HG03342 (cell line): Measurements from ENCODE around the gene GPX7.
"Not testable (repeated sequence)": the region's sequence is repeated elsewhere in the genome, so short reads cannot be mapped to it uniquely, and the experiment has no call there.

ENCODE experiments used
- ATAC-seq: cut with Tn5 transposase; IDR thresholded peaks from one replicate; pipeline ENCODE4 v1.9.1; 2021; ENCODE audit warnings: mild to moderate bottlenecking, moderate library complexity; ENCODE audit not compliant: unreplicated experiment

Gene GPX7

GRCh38 chr1:52601991-52602855 is at the start of gene GPX7:
GPX7 (plus strand) TSS chr1:52602371; CDS start chr1:52602410, 39 bp downstream.
- ATAC-seq: no peak

- ATAC-seq: peak; percentile 47
Observed at GRCh38 chr1:52552505-52553361, 49.4 kb upstream of the GPX7 start, which contains the start of gene TUT4. TUT4 (minus strand) TSS chr1:52553092; CDS start chr1:52526280, 26,812 bp downstream.

DNA sequence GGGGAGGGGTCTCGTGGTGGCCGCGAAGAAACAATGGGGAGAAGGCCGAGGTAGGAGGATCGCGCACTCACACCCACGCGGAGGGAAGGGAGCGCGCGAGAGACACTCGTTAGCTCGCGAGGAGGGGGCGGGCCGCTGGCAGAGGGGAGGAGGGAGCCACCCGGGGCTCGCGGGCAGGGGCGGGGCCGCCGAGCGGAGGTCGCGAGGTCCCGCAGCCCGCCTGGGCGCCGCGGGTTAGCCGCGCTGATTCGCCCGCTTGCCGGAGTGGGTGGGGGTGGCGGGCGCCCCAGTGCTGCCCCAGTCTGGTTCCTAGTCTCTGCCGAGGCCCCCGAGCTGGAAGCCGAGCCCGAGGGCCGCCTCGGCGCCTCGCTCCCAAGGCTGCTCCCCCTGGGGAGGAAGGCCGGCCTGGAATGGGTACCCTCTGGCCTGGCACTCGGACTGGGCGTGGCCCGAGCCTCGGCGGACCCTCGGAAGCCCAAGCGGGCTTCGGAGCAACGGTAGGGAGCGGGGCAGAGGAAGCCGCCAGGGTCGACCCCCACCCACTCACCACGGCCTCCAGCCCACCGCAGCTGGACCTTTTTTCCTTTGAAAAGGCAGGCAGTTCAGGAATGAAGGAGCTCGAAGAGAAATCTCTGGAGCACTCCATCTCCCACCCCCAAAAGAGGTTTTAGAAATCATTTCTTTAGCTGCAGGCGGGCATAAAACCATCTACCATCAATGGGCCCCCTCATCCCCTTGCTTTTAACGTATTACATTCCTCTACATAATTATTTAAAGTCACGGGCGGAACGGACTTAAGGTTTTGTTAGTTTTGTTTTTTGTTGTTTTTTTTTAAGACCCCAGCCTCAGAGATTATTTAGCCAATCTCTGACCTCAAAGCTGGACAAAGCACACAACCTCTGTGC is 48.6 kb upstream of the GPX7 start:
- peak; percentile 58 for ATAC-seq

DNA sequence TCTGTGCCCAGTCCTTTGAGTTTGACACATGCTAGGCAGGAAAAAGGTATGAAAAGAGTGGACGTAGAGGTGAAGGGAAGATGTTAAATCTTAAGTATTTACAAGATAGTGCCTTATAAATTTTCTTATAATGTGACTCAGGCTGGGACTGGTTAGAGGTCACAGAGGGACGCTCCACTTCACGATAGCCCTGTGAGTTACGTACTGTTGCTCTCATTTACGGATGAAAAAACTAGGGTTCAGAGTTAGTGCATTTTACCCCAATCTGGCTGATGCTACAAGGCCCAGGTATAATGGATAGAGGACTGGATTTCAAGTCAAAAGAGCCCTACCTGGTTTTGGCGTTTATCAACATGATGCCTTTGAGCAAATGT is 47.9 kb upstream of the GPX7 start:
- ATAC-seq: no peak

DNA sequence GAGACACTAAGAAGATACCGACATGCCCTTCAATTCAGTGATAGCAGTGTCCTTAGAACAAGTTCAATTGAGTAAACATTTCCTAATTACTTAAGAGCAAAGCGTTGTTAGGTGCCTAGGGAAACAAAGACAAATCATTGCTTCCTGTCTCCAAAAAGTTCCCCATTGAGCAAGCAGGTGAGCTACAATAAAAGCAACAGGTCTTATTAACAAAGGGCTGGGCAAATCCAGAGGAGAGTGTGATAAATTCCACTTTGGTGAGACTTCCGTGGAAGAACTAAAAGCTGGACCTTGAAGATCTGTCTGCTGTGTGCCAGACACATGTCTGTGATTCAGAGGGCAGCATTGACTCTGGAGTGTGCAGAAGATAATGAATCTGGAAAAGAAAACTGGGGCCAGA is 47.4 kb upstream of the GPX7 start:
- no peak for ATAC-seq

DNA sequence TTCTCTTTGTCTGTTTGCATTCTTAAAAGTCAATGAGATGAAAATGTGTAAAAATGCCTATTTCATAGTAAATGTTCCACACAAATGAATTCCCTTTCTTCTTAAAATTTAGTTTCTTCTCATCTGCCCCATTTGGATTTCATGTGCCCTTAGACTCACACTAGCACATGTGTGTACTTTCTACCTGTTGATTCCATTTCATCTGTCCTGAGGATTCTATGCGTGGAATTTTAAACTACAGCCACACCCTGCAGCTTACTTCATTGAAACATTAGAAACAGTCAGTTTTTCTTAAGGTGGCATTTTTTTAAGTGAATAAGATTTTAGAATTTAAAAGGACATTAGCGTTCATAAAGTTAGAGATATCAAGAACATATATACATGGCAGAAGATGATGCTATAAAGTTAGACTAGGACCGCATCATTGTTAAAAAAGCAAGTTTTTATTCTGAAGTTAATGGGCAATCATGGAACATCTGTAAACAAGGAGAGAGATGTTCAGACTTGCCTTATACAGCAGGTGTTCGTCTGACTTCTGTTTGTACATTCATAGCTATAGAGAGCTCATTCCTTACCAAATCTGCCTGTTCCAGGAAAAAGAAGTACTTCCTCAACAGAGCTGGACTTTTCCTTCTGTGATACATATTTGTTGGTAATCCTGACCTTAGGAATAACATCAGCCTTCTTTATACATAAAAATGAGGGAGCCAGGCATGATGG is 45.4 kb upstream of the GPX7 start:
- no peak for ATAC-seq

- ATAC-seq: no peak
Observed at GRCh38 chr1:52558941-52559340, 43.2 kb upstream of the GPX7 start.

GRCh38 chr1:52559875-52560274 is 42.3 kb upstream of the GPX7 start:
- ATAC-seq: no peak

DNA sequence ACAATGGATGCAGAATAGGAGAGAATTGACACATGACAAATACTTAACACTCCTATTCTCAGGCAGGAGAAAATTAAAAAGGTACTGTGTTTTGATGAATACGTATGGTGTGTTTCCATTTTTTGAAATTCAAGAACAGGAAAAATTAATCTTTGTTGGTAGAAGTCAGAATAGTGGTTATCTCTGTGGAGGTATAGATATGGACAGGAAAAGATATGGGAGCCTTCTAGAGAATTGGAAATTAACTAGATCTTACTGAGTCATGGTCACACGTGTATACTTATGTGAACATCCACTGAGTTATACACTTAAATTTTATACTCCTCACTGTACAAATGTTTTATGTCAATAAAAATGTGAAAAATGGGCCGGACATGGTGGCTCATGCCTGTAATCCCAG is 39.4 kb upstream of the GPX7 start:
- ATAC-seq: no peak

DNA sequence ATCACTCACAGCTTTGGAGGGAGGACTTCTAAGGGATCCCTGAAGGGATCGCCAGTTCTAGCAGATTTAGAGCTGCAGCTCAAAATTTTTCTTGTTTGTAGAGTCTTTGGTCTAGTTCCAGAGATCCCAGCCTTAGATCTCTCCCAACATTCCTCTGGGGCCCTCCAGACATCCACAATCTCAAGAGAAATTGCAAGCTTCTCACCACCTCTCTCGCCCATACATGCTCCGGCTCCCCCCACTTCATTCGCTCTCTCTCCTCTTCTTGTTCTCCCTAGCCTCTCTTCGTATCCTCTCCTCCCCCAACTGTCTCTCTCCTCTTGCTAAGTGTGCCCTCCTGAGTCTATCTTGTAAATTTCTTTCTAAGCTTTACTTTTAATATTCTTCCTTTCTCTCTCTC is 34.2 kb upstream of the GPX7 start:
- ATAC-seq: no peak

DNA sequence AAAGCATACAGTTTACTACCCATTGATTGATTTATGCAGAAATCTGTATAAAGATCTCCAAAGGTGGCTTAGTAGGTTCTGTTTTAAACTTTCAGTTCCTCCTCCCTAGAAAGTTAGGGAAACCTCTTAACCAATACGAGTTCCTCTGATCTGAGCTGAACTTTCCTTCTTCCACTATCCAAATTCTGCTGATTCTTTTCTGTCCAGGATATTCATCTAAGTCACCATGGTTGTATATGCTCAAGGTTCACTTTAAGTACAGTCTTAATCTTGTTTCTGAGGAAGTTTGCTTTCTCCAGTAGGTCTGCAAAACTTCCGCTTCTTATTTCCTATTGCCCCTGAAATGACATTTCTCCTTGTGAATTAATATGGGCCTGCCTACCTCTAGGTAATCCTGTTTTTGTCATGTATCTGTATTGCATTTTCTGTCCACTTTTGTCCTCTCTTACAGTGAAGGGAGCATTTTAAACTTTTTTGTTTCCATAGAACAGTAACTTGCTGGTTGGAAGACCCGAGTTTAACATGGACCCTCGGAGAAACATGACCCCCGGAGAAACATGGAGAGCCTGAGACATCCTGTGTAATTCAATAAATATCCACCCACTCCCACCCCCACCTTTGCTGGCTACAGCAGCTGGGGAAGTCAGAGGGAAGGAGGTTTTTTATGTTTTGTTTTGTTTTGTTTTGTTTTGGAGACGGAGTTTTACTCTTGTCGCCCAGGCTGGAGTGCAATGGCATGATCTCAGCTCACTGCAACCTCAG is 32.5 kb upstream of the GPX7 start:
- no peak for ATAC-seq

DNA sequence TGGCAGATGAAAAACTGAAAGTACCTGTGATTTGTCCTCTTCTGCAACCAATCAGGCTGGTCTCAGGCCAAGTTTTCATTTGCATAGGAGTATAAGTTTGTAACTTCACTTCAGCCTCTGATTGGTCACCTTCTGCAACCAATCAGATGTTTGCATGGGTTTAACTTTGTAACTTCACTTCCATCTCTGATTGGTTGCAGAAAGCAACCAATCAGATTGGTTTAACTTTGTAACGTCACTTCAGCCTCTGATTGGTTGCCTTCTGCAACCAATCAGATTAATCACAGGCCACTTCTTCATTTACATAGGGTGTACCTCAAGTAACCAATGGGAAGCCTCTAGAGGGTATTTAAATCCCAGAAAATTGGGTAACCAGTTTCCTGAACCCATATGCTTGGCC is 30.4 kb upstream of the GPX7 start:
- no peak for ATAC-seq

DNA sequence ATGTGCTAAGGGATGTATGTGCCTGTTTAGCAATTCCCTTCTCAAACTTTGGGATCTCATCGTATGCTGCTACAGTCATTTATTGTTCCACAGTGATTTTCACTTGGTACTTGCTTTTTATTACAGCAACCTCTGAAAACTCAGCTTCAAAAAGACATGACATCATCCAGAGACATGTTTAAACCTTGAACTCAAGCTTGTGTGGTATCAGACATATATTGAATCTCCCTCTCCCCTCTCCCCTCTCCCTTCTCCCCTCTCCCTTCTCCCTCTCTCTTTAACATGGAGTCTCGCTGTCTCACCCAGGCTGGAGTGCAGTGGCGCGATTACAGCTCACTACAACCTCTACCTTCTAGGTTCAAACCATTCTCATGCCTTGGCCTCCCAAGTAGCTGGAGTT is 29.8 kb upstream of the GPX7 start:
- ATAC-seq: no peak

DNA sequence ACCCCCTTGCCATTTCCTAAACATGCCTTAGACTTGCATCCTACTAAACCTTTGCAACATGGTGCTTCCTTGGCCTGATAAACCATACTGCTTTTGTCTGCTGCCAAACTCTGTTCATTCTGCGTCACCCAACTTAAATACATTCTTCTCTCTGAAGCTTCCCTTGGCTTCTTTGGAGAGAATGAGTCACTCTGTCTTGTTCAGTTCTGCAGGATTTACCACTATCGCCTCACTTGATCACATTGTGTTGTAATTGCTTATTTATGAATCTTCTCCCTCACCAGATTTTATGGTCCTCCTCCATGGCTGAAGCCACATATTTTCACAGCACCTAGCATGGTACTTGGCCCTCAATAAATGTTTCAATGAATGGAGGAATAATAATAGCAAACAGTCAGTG is 27.6 kb upstream of the GPX7 start:
- ATAC-seq: no peak

GRCh38 chr1:52576074-52576473 is 26.1 kb upstream of the GPX7 start:
- ATAC-seq: no peak

DNA sequence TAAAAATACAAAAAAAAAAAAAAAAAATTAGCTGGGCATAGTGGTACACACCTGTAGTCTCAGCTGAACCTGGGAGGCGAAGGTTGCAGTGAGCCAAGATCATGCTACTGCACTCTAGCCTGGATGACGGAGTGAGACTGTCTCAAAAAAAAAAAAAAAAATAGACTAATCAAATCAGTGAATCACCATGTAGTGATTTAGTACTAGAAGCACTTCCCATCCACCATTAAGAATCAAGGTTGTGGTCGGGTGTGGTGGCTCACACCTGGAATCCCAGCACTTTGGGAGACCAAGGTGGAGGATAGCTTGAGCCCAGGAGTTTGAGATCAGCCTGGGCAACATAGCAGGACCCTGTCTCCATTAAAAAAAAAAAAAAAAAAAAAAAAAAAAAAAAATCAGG is 24.1 kb upstream of the GPX7 start:
- ATAC-seq: not testable (repeated sequence)

GRCh38 chr1:52579415-52579814 is 22.8 kb upstream of the GPX7 start:
- ATAC-seq: no peak

DNA sequence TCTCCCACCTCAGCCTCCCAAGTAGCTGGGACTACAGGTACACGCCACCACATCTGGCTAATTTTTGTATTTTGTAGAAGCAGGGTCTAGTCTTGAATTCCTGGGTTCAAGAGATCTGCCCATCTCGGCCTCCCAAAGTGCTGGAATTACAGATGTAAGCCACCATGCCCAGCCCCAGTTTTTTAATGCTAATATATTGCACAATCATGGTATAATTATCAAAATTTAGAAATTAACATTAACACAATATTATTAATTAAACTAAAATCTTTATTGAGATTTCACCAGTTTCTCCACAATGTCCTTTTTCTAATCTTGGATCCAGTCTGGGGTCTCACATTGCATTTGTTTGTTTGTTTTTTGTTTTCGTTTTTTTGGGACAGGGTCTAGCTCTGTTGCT is 21.9 kb upstream of the GPX7 start:
- no peak for ATAC-seq

- ATAC-seq: no peak
Observed at GRCh38 chr1:52582116-52582696, 20.0 kb upstream of the GPX7 start.
